ENCODE measurements around the gene PIGQ. TPM values are rescaled to one million over a fixed set of nuclear protein-coding genes. Genes with fewer than 3 reads are reported as not detected.

PIGQ gene
- total RNA-seq, 4 donors from 2014 or later = 37.4 to 115 (median 56.0) TPM

DNA sequence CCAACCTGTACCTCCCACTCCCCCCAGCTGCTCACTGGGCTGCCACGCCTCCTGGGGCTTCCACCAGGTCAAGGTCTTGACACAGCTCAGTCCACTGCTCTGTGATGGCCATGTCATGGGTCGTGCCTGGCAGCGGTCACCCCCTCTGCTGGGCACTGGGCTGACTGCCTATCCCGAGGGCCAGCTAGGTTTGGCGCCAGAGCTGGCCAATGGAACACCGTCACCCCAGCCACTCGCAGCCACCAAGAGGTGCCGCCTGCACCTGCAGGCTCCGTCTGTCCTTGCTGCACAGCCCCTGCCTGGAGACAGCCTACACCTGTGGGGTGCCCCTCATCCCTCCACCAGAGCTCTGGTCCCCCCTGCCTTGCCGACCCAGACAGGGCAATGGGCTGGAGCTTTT lies 15.6 kb downstream of the PIGQ start:
- no peaks in the 10 kb centered on the region for H3K9me3 ChIP-seq
- in situ Hi-C loops (cut with MboI; ENCODE audit: low pct_ligation_motif_present in 1 of 4, low pct_unique_long_range_greater_than_20kb in 1 of 4, low sequenced_read_pairs in 3 of 4) = no loop called here
- no peak overlapping the region for H3K27ac ChIP-seq
- intact Hi-C loops (cut with DNase I; ENCODE audit: low total_unique reads) = no loop called here
- H3K4me3 ChIP-seq = no peak overlapping the region
- H3K4me1 ChIP-seq = peaks cover 10 to 17% (median 12%) of the 10 kb centered on the region in 4 donors
- TF ChIP-seq, protein P1, sequence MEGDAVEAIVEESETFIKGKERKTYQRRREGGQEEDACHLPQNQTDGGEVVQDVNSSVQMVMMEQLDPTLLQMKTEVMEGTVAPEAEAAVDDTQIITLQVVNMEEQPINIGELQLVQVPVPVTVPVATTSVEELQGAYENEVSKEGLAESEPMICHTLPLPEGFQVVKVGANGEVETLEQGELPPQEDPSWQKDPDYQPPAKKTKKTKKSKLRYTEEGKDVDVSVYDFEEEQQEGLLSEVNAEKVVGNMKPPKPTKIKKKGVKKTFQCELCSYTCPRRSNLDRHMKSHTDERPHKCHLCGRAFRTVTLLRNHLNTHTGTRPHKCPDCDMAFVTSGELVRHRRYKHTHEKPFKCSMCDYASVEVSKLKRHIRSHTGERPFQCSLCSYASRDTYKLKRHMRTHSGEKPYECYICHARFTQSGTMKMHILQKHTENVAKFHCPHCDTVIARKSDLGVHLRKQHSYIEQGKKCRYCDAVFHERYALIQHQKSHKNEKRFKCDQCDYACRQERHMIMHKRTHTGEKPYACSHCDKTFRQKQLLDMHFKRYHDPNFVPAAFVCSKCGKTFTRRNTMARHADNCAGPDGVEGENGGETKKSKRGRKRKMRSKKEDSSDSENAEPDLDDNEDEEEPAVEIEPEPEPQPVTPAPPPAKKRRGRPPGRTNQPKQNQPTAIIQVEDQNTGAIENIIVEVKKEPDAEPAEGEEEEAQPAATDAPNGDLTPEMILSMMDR (IDR thresholded peaks at IDR 0.05) = peak in 1 of 5 experiments; percentile 41
- no peak for TF ChIP-seq EP300 (IDR thresholded peaks at IDR 0.05; ENCODE audit: low read depth)
- no peak for DNase-seq
- WGBS, 2 donors (ENCODE audit: low coverage in 1 of 2) = 12% methylated on average over 6 of the region's 10 CpGs; no CpG with 5 or more reads in 1 of the 2 donors
- no peaks in the 10 kb centered on the region for H3K27me3 ChIP-seq
- no peaks in the 10 kb centered on the region for H3K36me3 ChIP-seq

DNA sequence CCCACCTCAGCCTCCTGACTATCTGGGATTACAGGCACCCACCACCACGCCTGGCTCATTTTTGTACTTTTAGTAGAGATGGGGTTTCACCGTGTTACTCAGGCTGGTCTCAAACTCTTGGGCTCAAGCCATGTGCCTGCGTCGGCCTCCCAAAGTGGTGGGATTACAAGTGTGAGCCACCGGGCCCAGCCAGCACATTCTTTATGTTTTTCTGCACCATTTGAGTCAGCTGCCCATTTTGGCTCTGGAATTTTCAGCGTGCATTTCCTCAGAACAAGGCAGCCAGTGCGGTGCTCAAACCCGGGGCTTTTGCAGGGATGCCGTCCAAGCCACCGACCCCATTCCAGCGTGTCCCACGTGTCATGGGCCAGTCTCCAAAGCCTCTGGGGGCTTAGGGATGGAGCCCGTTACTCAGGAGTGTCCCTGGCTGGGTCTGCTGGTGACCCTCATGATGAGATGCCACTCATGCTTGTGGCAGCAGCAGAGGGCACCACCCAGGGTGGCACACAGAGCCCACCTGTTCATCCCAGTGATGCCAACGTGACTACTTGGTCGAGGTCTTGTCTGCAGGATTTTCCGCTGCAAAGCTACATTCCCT lies 16.4 kb downstream of the PIGQ start:
- 18 to 40% methylated on average over 5 to 16 of the region's 16 CpGs for WGBS, 2 donors (ENCODE audit: low coverage in 1 of 2)
- intact Hi-C loops (cut with DNase I; ENCODE audit: low total_unique reads) = no loop called here
- in situ Hi-C loops (cut with MboI; ENCODE audit: low pct_ligation_motif_present in 1 of 4, low pct_unique_long_range_greater_than_20kb in 1 of 4, low sequenced_read_pairs in 3 of 4) = no loop called here

DNA sequence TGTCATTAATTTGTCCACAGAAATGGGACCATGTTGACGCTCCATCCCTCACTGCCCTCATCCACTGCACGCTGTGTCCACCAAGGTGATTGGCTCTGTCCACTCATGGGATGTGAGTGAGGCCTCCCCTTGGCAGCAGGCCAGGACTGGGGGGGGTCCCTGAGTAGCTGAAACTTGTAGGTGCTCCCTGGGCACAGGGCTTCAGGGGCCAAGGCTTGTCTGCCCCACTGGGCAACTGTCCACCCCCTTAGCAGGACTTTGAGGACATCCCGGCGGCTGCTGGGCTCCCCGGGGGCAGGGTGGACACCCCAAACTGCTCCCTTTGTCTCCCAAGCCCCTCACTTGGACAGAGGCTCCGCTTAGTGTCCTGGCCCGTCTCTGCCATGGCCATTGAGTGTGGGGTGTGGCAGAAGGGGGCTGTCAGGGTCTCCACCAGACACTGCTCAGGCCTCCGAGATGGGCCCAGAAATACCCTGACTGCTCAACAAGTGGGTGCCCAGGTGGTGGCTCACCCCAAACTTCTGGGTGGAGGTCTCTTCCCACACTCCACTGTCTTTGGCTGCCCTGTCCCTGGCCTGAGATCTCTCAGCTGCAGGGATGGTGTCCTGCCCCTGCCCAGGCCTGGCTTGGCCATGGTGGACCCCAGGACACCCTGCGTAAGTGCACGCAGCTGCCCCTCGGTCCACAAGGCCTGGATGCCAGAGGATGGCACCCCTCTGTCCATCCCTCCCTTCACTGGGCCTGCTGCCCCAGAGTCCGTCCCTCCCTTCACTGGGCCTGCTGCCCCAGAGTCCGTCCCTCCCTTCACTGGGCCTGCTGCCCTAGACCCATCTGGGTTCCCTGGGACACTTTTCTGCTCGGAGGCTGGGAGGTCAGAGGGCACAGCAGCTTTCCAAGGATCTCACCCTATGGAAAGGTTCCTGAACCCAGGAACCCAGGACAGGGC lies 17.1 kb downstream of the PIGQ start:
- Histone ChIP-seq H3K27ac (peak overlapping the region in 2 of 4 donors; percentile 96 to 97), H3K27me3 (no peaks in the 10 kb centered on the region), H3K36me3 (no peaks in the 10 kb centered on the region), H3K4me3 (no peak overlapping the region), H3K4me1 (peaks cover 19 to 31% (median 23%) of the 10 kb centered on the region in 4 donors), H3K9me3 (no peaks in the 10 kb centered on the region)
- WGBS, 2 donors (ENCODE audit: low coverage in 1 of 2) = 80 to 85% methylated on average over 2 to 14 of the region's 14 CpGs
- in situ Hi-C loops (cut with MboI; ENCODE audit: low pct_ligation_motif_present in 1 of 4, low pct_unique_long_range_greater_than_20kb in 1 of 4, low sequenced_read_pairs in 3 of 4) (no loop called here), intact Hi-C loops (cut with DNase I; ENCODE audit: low total_unique reads) (no loop called here)
- no peak for DNase-seq
- TF ChIP-seq, protein P1 (IDR thresholded peaks at IDR 0.05) = no peak
- TF ChIP-seq POLR2AphosphoS5 (IDR thresholded peaks at IDR 0.05) (no peak), POLR2A (IDR thresholded peaks at IDR 0.05) (no peak), EP300 (IDR thresholded peaks at IDR 0.05; ENCODE audit: low read depth) (no peak)

More for the DNA sequence above, 16.4 kb downstream of the PIGQ start:
- Histone ChIP-seq H3K9me3 (no peaks in the 10 kb centered on the region), H3K27ac (no peak overlapping the region), H3K27me3 (no peaks in the 10 kb centered on the region), H3K4me1 (peaks cover 15 to 23% (median 16%) of the 10 kb centered on the region in 4 donors), H3K36me3 (no peaks in the 10 kb centered on the region), H3K4me3 (no peak overlapping the region)
- no peak for DNase-seq
- no peak for TF ChIP-seq POLR2AphosphoS5 (IDR thresholded peaks at IDR 0.05)
- no peak for TF ChIP-seq POLR2A (IDR thresholded peaks at IDR 0.05)
- TF ChIP-seq, protein P1 (IDR thresholded peaks at IDR 0.05) = no peak
- no peak for TF ChIP-seq EP300 (IDR thresholded peaks at IDR 0.05; ENCODE audit: low read depth)

DNA sequence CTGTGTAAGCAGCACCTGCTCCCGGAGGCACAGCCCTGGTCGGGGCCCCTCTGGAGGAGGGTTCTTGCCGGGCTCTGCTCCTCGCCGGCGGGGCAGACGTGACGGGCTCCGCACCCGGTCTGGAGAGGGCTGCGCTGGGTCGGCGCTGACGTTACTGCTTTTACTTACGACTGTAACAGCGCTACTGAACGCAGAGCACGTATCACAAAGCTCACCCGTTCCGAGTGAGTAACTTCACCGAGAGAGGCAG lies 18.8 kb downstream of the PIGQ start:
- Histone ChIP-seq H3K4me1 (peaks cover 27 to 46% (median 39%) of the 10 kb centered on the region in 4 donors), H3K4me3 (peak overlapping the region; percentile 77 to 97 (median 86)), H3K36me3 (no peaks in the 10 kb centered on the region), H3K27me3 (no peaks in the 10 kb centered on the region), H3K27ac (peak overlapping the region; percentile 96 to 98 (median 97)), H3K9me3 (no peaks in the 10 kb centered on the region)
- intact Hi-C loops (cut with DNase I; ENCODE audit: low total_unique reads) = no loop called here
- in situ Hi-C loops (cut with MboI; ENCODE audit: low pct_ligation_motif_present in 1 of 4, low pct_unique_long_range_greater_than_20kb in 1 of 4, low sequenced_read_pairs in 3 of 4) = no loop called here
- WGBS, 2 donors (ENCODE audit: low coverage in 1 of 2) = 0% methylated on average over 17 of the region's 21 CpGs; no CpG with 5 or more reads in 1 of the 2 donors
- peak; percentile 64 for DNase-seq
- TF ChIP-seq, protein P1 (IDR thresholded peaks at IDR 0.05) = no peak
- TF ChIP-seq EP300 (IDR thresholded peaks at IDR 0.05; ENCODE audit: low read depth) (no peak), POLR2A (IDR thresholded peaks at IDR 0.05) (no peak), POLR2AphosphoS5 (IDR thresholded peaks at IDR 0.05) (no peak)

Measured in transverse colon (tissue), 4 donors.